ENCODE measurements around the gene CLN6.
A peak's percentile ranks its signal among the peaks of the same experiment; 100 is the strongest.
"Not testable (repeated sequence)": the region's sequence is repeated elsewhere in the genome, so short reads cannot be mapped to it uniquely, and the experiment has no call there.

CLN6 gene

GRCh38 chr15:68223171-68223570 lies 6.4 kb downstream of the CLN6 start:
- no peak for DNase-seq (ENCODE audit: low spot score)

GRCh38 chr15:68222432-68222743 lies 7.1 kb downstream of the CLN6 start:
- not testable (repeated sequence) for DNase-seq (ENCODE audit: low spot score)

- not testable (repeated sequence) for DNase-seq (ENCODE audit: low spot score)
Observed at GRCh38 chr15:68221530-68222431, 7.7 kb downstream of the CLN6 start.

- DNase-seq (ENCODE audit: low spot score), result no peak
Observed at GRCh38 chr15:68220967-68221366, 8.6 kb downstream of the CLN6 start.

GRCh38 chr15:68220489-68220888 lies 9.0 kb downstream of the CLN6 start:
- DNase-seq (ENCODE audit: low spot score), result no peak

GRCh38 chr15:68218847-68219798 lies 10.4 kb downstream of the CLN6 start:
- no peak for DNase-seq (ENCODE audit: low spot score)

- DNase-seq (ENCODE audit: low spot score), result no peak
Observed at GRCh38 chr15:68218331-68218730, 11.2 kb downstream of the CLN6 start.

GRCh38 chr15:68217341-68217740 lies 12.2 kb downstream of the CLN6 start:
- no peak for DNase-seq (ENCODE audit: low spot score)

- DNase-seq (ENCODE audit: low spot score), result no peak
Observed at GRCh38 chr15:68214838-68215254, 14.7 kb downstream of the CLN6 start.

GRCh38 chr15:68213991-68214837 lies 15.3 kb downstream of the CLN6 start:
- DNase-seq (ENCODE audit: low spot score), result no peak

GRCh38 chr15:68213491-68213845 lies 16.1 kb downstream of the CLN6 start:
- DNase-seq (ENCODE audit: low spot score), result not testable (repeated sequence)

- DNase-seq (ENCODE audit: low spot score), result no peak
Observed at GRCh38 chr15:68211656-68212320, 17.7 kb downstream of the CLN6 start.

GRCh38 chr15:68210821-68211655 lies 18.5 kb downstream of the CLN6 start:
- DNase-seq (ENCODE audit: low spot score), result peak; percentile 91

- no peak for DNase-seq (ENCODE audit: low spot score)
Observed at GRCh38 chr15:68210409-68210756, 19.1 kb downstream of the CLN6 start.

GRCh38 chr15:68209735-68210408 lies 19.7 kb downstream of the CLN6 start:
- DNase-seq (ENCODE audit: low spot score), result no peak

- DNase-seq (ENCODE audit: low spot score), result no peak
Observed at GRCh38 chr15:68209272-68209671, 20.3 kb downstream of the CLN6 start.

GRCh38 chr15:68208636-68209240 lies 20.8 kb downstream of the CLN6 start:
- no peak for DNase-seq (ENCODE audit: low spot score)

- DNase-seq (ENCODE audit: low spot score), result no peak
Observed at GRCh38 chr15:68208136-68208535, 21.4 kb downstream of the CLN6 start.

- no peak for DNase-seq (ENCODE audit: low spot score)
Observed at GRCh38 chr15:68207176-68207935, 22.2 kb downstream of the CLN6 start.
